NCI-H2227 (cell line): ENCODE data around the gene PIGB.
A peak's percentile ranks its signal among the peaks of the same experiment; 100 is the strongest.
"Not testable (repeated sequence)": the region's sequence is repeated elsewhere in the genome, so short reads cannot be mapped to it uniquely, and the experiment has no call there.

Experiments
- DNase-seq: peaks from one replicate; lab custom pipeline; 2025; ENCODE audit not compliant: unreplicated experiment; lab: John Stamatoyannopoulos, UW

PIGB gene

GRCh38 chr15:55297315-55297714 is 21.7 kb upstream of the PIGB start:
- DNase-seq = no peak

- not testable (repeated sequence) for DNase-seq
These were observed 16.2 kb upstream of the PIGB start for GRCh38 chr15:55302801-55303200.

- DNase-seq = peak; percentile 24
These were observed 665 bp downstream of the PIGB start for GRCh38 chr15:55319537-55320237.

DNA sequence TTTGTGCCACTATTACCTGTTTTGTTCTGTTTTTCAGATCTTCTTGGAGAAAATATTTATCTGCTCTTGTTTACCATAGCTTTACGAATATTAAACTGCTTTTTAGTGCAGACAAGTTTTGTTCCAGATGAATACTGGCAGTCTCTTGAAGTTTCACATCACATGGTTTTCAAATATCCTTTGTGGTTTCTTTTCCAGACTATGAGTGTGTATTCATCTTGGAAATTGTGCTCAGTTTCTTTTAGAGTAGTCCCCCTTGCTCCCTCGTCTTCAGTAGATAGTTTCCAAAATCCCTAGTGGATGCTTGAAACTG is 1.2 kb downstream of the PIGB start:
- DNase-seq = no peak

- no peak for DNase-seq
These were observed 1.9 kb downstream of the PIGB start for GRCh38 chr15:55320963-55321362.

DNA sequence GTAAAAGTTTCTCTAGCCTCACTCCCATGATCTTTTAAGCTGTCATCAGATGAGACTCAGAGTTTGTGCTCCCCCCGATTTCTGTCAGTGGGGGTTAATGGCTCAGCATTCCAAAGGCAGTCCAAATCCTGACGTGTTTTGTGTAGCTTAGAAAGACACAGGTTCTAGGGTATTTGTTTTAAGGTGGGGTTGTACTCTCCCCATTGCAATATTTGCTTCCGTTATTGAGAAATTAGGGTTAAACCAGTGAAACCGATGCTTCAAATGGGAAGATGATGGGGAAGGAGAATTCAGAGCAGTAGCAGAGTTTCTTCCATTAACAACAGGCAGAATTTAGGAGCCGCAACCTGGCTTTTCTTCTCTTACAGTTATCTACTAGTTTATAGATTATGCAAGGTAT is 3.4 kb downstream of the PIGB start:
- DNase-seq = no peak

DNA sequence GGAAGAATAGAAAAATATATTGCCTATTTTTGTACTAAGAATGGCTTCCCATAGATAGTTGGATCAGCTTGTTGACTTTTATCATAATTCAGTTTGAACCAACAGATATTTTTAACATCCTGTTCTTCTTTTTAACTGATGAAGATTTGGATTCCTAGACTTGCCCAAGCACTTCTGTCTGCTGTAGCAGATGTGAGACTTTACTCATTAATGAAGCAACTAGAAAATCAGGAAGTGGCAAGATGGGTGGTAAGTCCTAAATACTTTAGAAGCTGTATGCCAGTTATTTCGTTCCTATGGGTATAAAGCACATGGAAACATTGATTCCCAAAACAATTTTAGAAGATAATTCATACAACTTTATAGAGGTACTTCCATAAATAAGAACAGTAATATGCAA is 8.4 kb downstream of the PIGB start:
- DNase-seq = no peak

- no peak for DNase-seq
These were observed 15.3 kb downstream of the PIGB start for GRCh38 chr15:55334371-55334770.

GRCh38 chr15:55334997-55335396 is 16.0 kb downstream of the PIGB start:
- no peak for DNase-seq

DNA sequence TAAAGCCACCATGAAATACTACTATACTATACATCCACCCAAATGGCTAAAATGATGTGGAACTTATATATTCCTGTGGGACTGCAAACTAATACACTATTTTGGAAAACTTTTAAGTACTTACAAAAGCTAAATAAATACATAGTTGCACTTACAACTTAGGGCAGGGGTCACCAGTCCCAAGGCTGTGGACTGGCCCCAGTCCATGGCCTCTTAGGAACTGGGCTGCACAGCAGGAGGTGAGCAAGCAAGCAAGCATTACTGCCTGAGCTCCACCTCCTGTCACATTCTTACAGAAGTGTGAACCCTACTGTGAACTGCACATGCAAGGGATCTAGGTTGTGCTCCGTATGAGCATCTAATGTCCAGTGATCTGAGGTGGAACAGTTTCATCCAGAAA is 18.1 kb downstream of the PIGB start:
- no peak for DNase-seq

- peak; percentile 48 for DNase-seq
These were observed 24.1 kb downstream of the PIGB start for GRCh38 chr15:55343168-55343567.

DNA sequence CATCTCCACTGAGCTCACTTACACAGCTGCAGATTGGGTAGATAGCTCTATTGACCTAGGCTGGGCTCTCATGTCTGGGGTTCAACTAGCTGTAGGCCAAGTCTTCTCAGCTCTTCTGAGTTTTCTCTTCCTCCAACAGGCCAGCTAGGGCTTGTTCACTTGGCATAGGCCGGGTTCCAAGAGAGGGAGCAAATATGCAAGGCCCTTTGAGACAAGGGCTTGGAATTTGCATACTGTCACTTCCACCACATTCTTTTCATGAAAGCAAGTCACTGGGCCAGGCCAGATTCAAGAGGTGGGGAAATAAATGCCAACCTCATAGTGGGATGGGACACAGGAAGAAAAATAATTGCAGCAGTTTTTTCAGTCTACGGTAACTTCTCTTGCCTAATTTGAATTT is 25.2 kb downstream of the PIGB start:
- DNase-seq = no peak

DNA sequence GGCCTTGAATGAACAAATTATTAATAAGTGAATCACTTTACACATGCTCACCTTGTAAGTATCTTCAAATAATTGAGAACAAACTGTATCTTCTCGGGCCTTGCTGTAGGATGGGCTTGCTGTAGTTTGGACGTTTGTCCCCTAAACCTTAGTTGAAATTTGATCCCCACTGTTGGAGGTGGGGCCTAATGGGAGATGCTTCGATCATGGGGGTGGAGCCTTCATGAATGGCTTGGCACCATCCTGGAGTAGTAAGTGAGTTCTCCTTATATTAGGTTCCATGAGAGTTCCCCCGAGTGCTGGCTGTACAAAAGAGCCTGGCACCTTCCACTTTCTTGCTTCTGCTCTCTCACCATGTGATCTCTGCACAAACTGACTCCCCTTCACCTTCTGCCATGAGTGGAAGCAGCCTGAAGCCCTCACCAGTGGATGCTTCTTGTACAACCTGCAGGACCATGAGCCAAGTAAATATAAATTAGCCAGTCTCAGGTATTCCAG is 29.3 kb downstream of the PIGB start:
- no peak for DNase-seq

DNA sequence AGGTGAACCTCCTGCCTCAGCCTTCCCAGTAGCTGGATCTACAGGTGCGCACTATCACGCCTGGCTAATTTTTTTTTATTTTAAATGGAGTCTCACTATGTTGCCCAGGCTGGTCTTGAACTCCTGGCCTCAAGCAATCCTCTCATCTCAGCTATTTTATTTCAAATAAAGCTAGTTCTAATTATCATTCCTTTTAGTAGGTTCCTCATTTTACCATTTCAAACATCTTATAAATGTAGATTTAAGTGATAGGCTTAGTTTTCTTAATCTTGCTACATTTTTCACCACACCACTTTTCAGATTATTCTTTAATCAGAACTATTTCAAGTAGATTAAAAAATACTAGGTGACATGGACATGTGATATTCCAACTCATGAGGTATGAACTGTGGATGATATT is 30.3 kb downstream of the PIGB start:
- DNase-seq = no peak

GRCh38 chr15:55353025-55353424 is 34.0 kb downstream of the PIGB start:
- no peak for DNase-seq

DNA sequence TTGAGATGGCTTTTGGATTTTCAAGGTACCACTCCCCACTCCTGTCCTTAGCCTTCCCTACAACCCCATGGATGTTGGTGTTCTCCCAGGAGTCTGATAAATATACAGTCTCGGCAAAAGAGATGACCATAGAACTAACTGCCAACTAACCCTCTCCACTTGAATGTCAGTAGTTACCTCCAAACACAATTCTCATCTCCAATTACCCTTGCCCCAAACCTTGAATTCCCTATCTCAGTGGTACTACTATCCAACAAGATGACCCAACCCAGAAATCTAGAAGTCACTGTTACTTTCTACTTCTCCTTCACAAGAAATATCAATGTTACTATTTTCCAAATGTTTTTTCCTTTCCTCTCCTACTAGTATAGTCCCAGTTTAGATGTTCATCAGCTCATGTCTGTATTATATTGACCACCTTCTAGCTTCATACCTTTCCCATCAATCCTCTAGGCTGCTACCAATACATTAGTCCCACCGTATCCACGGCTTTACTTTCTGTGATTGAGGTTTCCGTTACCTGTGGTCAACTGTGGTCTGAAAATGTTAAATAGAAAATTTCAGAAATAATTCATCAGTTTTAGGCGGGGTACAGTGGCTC is 38.1 kb downstream of the PIGB start:
- DNase-seq = no peak

- no peak for DNase-seq
These were observed 38.8 kb downstream of the PIGB start for GRCh38 chr15:55357774-55358173.

DNA sequence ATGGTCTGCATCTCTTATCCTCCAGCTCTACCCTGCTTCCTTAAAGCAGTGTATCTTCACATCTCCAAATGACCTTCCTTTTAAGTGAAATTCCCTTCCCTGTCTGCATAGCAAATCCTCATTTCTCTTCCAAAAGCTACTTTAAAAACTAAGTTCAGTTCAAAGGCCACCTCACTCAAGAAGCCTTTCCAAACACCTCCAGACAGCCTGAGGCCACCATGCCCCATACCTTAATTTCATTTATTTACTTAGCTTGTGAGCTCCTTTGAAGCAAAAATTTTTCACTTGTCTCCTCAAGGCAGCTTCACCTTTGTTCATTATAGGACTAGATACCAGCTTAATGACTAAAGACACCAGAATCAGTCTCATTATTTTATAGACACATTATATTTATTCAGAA is 39.4 kb downstream of the PIGB start:
- no peak for DNase-seq

- no peak for DNase-seq
These were observed 41.2 kb downstream of the PIGB start for GRCh38 chr15:55360256-55360655.

DNA sequence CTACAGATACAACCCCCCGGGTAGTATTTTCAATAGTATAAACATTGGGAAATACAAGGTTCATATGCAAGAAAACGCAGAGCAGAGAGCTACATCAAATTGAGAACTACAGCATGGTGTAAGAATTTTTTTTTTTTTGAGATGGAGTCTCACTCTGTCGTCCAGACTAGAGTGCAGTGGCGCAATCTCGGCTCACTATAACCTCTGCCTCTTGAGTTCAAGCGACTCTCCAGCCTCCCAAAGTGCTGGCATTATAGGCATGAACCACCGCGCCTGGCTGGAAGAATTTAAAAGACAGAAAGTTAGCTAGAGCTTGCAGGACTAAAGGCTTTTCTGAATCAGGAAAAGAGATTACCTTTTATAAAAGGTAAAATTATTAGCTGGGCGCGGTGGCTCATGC is 42.0 kb downstream of the PIGB start:
- DNase-seq = no peak

- DNase-seq = no peak
These were observed 43.6 kb downstream of the PIGB start for GRCh38 chr15:55362641-55363040.

- no peak for DNase-seq
These were observed 48.0 kb downstream of the PIGB start for GRCh38 chr15:55366981-55367380.
